ENCODE results near the gene KLK1.

DNA sequence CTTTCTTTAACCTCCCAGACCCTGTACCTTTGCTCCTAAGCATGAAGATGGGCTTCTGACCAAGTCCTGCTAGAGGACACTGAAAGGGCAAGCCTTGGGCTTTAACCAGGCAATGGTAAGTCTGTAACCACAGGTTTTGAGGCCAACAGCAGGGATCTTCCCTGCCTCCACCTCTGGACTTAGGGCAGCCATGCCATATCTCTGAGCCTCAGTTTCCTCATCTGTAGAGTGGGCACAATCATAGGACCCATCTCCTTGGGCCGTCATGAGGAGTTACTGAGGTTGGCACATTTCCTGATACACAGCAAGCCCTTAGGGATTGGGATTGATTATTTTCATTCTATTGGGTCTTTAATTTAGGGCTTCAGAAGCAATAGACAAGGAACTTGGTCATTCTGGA is 14.7 kb downstream of the KLK1 start:
- TF ChIP-seq POLR2A (IDR thresholded peaks at IDR 0.05), result no peak
- TF ChIP-seq, protein P1, sequence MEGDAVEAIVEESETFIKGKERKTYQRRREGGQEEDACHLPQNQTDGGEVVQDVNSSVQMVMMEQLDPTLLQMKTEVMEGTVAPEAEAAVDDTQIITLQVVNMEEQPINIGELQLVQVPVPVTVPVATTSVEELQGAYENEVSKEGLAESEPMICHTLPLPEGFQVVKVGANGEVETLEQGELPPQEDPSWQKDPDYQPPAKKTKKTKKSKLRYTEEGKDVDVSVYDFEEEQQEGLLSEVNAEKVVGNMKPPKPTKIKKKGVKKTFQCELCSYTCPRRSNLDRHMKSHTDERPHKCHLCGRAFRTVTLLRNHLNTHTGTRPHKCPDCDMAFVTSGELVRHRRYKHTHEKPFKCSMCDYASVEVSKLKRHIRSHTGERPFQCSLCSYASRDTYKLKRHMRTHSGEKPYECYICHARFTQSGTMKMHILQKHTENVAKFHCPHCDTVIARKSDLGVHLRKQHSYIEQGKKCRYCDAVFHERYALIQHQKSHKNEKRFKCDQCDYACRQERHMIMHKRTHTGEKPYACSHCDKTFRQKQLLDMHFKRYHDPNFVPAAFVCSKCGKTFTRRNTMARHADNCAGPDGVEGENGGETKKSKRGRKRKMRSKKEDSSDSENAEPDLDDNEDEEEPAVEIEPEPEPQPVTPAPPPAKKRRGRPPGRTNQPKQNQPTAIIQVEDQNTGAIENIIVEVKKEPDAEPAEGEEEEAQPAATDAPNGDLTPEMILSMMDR (IDR thresholded peaks at IDR 0.05), result no peak
